ENCODE measurements around the gene MIOX.

The MIOX gene

GRCh38 chr22:50477923-50478322, 8.7 kb upstream of the MIOX start:
- DNase-seq: no peak
- H3K4me3 Mint-ChIP-seq: no peak overlapping the region
- H3K27me3 Mint-ChIP-seq: peaks cover 15% of the 10 kb centered on the region
- ATAC-seq: no peak
- peaks cover 40% of the 10 kb centered on the region for H3K4me1 Mint-ChIP-seq
- H3K27ac Mint-ChIP-seq: no peak overlapping the region
- H3K9me3 Mint-ChIP-seq: no peaks in the 10 kb centered on the region

- Mint-ChIP-seq H3K9me3 (no peaks in the 10 kb centered on the region), H3K4me1 (peaks cover 37% of the 10 kb centered on the region)
These were observed 6.9 kb upstream of the MIOX start for GRCh38 chr22:50479721-50480120.

GRCh38 chr22:50481045-50481439, 5.6 kb upstream of the MIOX start:
- Mint-ChIP-seq H3K27ac (peak overlapping the region in 1 of 2 donors; percentile 74), H3K4me1 (peaks cover 38% of the 10 kb centered on the region), H3K4me3 (peak overlapping the region; percentile 58 to 75), H3K9me3 (no peaks in the 10 kb centered on the region), H3K27me3 (peaks cover 22% of the 10 kb centered on the region)
- DNase-seq: no peak
- ATAC-seq: no peak

More at GRCh38 chr22:50479721-50480120, 6.9 kb upstream of the MIOX start:
- Mint-ChIP-seq H3K27me3 (peaks cover 15% of the 10 kb centered on the region), H3K27ac (no peak overlapping the region), H3K4me3 (peak overlapping the region in 1 of 2 donors; percentile 69)
- ATAC-seq (no peak), DNase-seq (no peak)

GRCh38 chr22:50481440-50482106, 5.1 kb upstream of the MIOX start, which contains the start of gene ADM2:
TSS of gene ADM2 (plus strand) at chr22:50481543. CDS start at chr22:50481848, 305 bp downstream.
- H3K9me3 Mint-ChIP-seq: no peaks in the 10 kb centered on the region
- H3K27me3 Mint-ChIP-seq: peaks cover 27% of the 10 kb centered on the region
- DNase-seq (peak; percentile 64 to 68), ATAC-seq (peak; percentile 84)
- peak within 1 kb of the TSS; percentile 88 to 95 for H3K27ac Mint-ChIP-seq
- H3K4me3 Mint-ChIP-seq: peak within 1 kb of the TSS; percentile 86 to 94
- peaks cover 42% of the 10 kb centered on the region for H3K4me1 Mint-ChIP-seq

GRCh38 chr22:50482107-50483074, 4.3 kb upstream of the MIOX start:
- peak overlapping the region; percentile 88 to 95 for H3K27ac Mint-ChIP-seq
- peak overlapping the region; percentile 86 to 94 for H3K4me3 Mint-ChIP-seq
- no peaks in the 10 kb centered on the region for H3K9me3 Mint-ChIP-seq
- H3K4me1 Mint-ChIP-seq: peaks cover 37% of the 10 kb centered on the region
- peaks cover 27% of the 10 kb centered on the region for H3K27me3 Mint-ChIP-seq
- peak; percentile 2 for ATAC-seq
- DNase-seq: no peak

- H3K4me1 Mint-ChIP-seq: peaks cover 37% of the 10 kb centered on the region
- ATAC-seq (no peak), DNase-seq (no peak)
- peak overlapping the region; percentile 45 to 94 for H3K4me3 Mint-ChIP-seq
- peaks cover 27% of the 10 kb centered on the region for H3K27me3 Mint-ChIP-seq
- H3K9me3 Mint-ChIP-seq: no peaks in the 10 kb centered on the region
- H3K27ac Mint-ChIP-seq: peak overlapping the region in 1 of 2 donors; percentile 42
These were observed 3.6 kb upstream of the MIOX start for GRCh38 chr22:50483106-50483505.

- Mint-ChIP-seq H3K27ac (no peak overlapping the region), H3K9me3 (no peaks in the 10 kb centered on the region), H3K27me3 (peaks cover 27% of the 10 kb centered on the region), H3K4me3 (no peak overlapping the region), H3K4me1 (peaks cover 37% of the 10 kb centered on the region)
- ATAC-seq (no peak), DNase-seq (no peak)
These were observed 3.1 kb upstream of the MIOX start for GRCh38 chr22:50483556-50483955.

GRCh38 chr22:50483977-50484853, 2.4 kb upstream of the MIOX start:
- Mint-ChIP-seq H3K4me3 (no peak overlapping the region), H3K9me3 (no peaks in the 10 kb centered on the region), H3K27ac (peak overlapping the region in 1 of 2 donors; percentile 74), H3K27me3 (peaks cover 27% of the 10 kb centered on the region), H3K4me1 (peaks cover 37% of the 10 kb centered on the region)
- ATAC-seq (no peak), DNase-seq (no peak)

- peaks cover 16% of the 10 kb centered on the region for H3K27me3 Mint-ChIP-seq
- H3K4me1 Mint-ChIP-seq: peaks cover 31% of the 10 kb centered on the region
- H3K9me3 Mint-ChIP-seq: no peaks in the 10 kb centered on the region
- H3K27ac Mint-ChIP-seq: no peak overlapping the region
- ATAC-seq: no peak
- DNase-seq: no peak
- no peak overlapping the region for H3K4me3 Mint-ChIP-seq
These were observed 1.2 kb upstream of the MIOX start for GRCh38 chr22:50485221-50486131.

GRCh38 chr22:50487290-50488005, 789 bp downstream of the MIOX start:
- Mint-ChIP-seq H3K27me3 (peaks cover 12% of the 10 kb centered on the region), H3K4me1 (peaks cover 37% of the 10 kb centered on the region), H3K4me3 (no peak overlapping the region), H3K9me3 (no peaks in the 10 kb centered on the region), H3K27ac (no peak overlapping the region)
- DNase-seq (no peak), ATAC-seq (peak; percentile 39)

GRCh38 chr22:50488006-50488677, 1.5 kb downstream of the MIOX start:
- ATAC-seq (no peak), DNase-seq (no peak)
- Mint-ChIP-seq H3K4me3 (no peak overlapping the region), H3K9me3 (no peaks in the 10 kb centered on the region), H3K27ac (no peak overlapping the region), H3K4me1 (peaks cover 32% of the 10 kb centered on the region), H3K27me3 (peaks cover 12% of the 10 kb centered on the region)

- no peaks in the 10 kb centered on the region for H3K9me3 Mint-ChIP-seq
- no peak overlapping the region for H3K27ac Mint-ChIP-seq
- H3K27me3 Mint-ChIP-seq: peaks cover 12% of the 10 kb centered on the region
- peaks cover 28% of the 10 kb centered on the region for H3K4me1 Mint-ChIP-seq
- no peak overlapping the region for H3K4me3 Mint-ChIP-seq
- DNase-seq: no peak
- no peak for ATAC-seq
These were observed 2.2 kb downstream of the MIOX start for GRCh38 chr22:50488886-50489285.
